AG04449 (cell line): Measurements from ENCODE around the gene KRTAP10-4.

Experiments used
- CTCF ChIA-PET: fragments of 350-600 bp; formaldehyde crosslinking; extraction: SDS; loops from one replicate; lab custom pipeline; 2021; ENCODE audit warnings: antibody characterized with exemption; lab: Yijun Ruan, JAX
- POLR2A ChIA-PET: fragments of 400-600, 350-600 bp; formaldehyde crosslinking; extraction: SDS; loops from one replicate; lab custom pipeline; 2020; ENCODE audit warnings: antibody characterized with exemption, inconsistent platforms; lab: Yijun Ruan, JAX
- DNase-seq: peaks from one replicate; pipeline ENCODE4 v3.0.0-alpha.2; 2010; ENCODE audit warnings: low read depth, low spot score
- H3K4me3 ChIP-seq: 2 replicates; pipeline ENCODE4 v1.5.1; 2011; ENCODE audit warnings: low read depth, mild to moderate bottlenecking, control low read depth, low read length
- CTCF ChIP-seq: IDR thresholded peaks from one replicate; pipeline ENCODE4 v1.5.1; 2011; ENCODE audit warnings: mild to moderate bottlenecking, moderate library complexity, low read length, control low read depth, inconsistent platforms; ENCODE audit not compliant: insufficient read depth; ENCODE audit errors: missing control alignments

The KRTAP10-4 gene

GRCh38 chr21:44535963-44536362, 37.6 kb upstream of the KRTAP10-4 start:
- H3K4me3 ChIP-seq: no peak overlapping the region
- CTCF ChIA-PET: interaction anchor here (1.4 kb wide), 1 partner anchor 26 kb away, joined by 7 read pairs; no protein-coding TSS in a partner anchor
- no peak for TF ChIP-seq CTCF
- POLR2A ChIA-PET: no interaction called here
- no peak for DNase-seq

GRCh38 chr21:44537930-44538911, 35.3 kb upstream of the KRTAP10-4 start:
- no peak for TF ChIP-seq CTCF
- no peak overlapping the region for H3K4me3 ChIP-seq
- no peak for DNase-seq
- ChIA-PET POLR2A (no interaction called here), CTCF (no interaction called here)

GRCh38 chr21:44539046-44539445, 34.5 kb upstream of the KRTAP10-4 start:
- TF ChIP-seq CTCF: no peak
- ChIA-PET POLR2A (no interaction called here), CTCF (no interaction called here)
- no peak for DNase-seq
- no peak overlapping the region for H3K4me3 ChIP-seq

GRCh38 chr21:44539991-44540666, 33.4 kb upstream of the KRTAP10-4 start, which contains the start of gene KRTAP10-1:
KRTAP10-1 (minus strand) TSS chr21:44540195; CDS start chr21:44540150, 45 bp downstream.
- POLR2A ChIA-PET: no interaction called here

GRCh38 chr21:44540741-44541288, 32.7 kb upstream of the KRTAP10-4 start:
- ChIA-PET POLR2A (no interaction called here), CTCF (no interaction called here)
- DNase-seq: no peak
- no peak overlapping the region for H3K4me3 ChIP-seq
- TF ChIP-seq CTCF: no peak

More at GRCh38 chr21:44539991-44540666, 33.4 kb upstream of the KRTAP10-4 start, which contains the start of gene KRTAP10-1:
- no peak for TF ChIP-seq CTCF
- CTCF ChIA-PET: interaction anchor here (0.6 kb wide), 1 partner anchor 496 kb away, joined by 3 read pairs; no protein-coding TSS in a partner anchor
- H3K4me3 ChIP-seq: no peak within 1 kb of the TSS
- no peak for DNase-seq

- no peak for DNase-seq
- CTCF ChIA-PET: no interaction called here
- POLR2A ChIA-PET: no interaction called here
- TF ChIP-seq CTCF: no peak
- H3K4me3 ChIP-seq: no peak overlapping the region
These were observed 30.8 kb upstream of the KRTAP10-4 start for GRCh38 chr21:44542716-44543115.
